Breast epithelium (tissue), 4 donors: Measurements from ENCODE around the gene CXCL12. TPM values are rescaled to one million over a fixed set of nuclear protein-coding genes. Genes with fewer than 3 reads are reported as not detected.

Source experiments
- DNase-seq, 2 donors: peaks; one replicate each; pipeline ENCODE4 v3.0.0-alpha.2; 2019; ENCODE audit warnings: low spot score in 2 of 2
- H3K27ac ChIP-seq, 2 donors: fragments of 200-600 bp; sonication (generic) in 1 of 2; one replicate each; pipeline ENCODE4 v1.5.1; 2016 to 2019; ENCODE audit warnings: mild to moderate bottlenecking in 1 of 2
- H3K27me3 ChIP-seq, 2 donors: fragments of 200-600 bp; sonication (generic) in 1 of 2; one replicate each; pipeline versions ENCODE4 v1.5.1 to v1.6.0; 2017 to 2019; ENCODE audit warnings: control low read depth in 1 of 2, mild to moderate bottlenecking in 1 of 2
- H3K36me3 ChIP-seq: fragments of 200-600 bp; one replicate; pipeline ENCODE4 v1.5.1; 2019
- H3K4me1 ChIP-seq, 2 donors: fragments of 200-600 bp; sonication (generic); one replicate each; pipeline ENCODE4 v1.5.1; 2016 to 2019; ENCODE audit warnings: control low read depth in 1 of 2
- H3K4me3 ChIP-seq, 3 donors: fragments of 200-600 bp; sonication (generic); 1 replicate in 2 of 3; 2 replicates in 1 of 3; pipeline ENCODE4 v1.5.1; 2016 to 2019; ENCODE audit warnings: mild to moderate bottlenecking in 3 of 3, moderate library complexity in 2 of 3
- H3K9me3 ChIP-seq, 2 donors: fragments of 200-600 bp; sonication (generic) in 1 of 2; one replicate each; pipeline ENCODE4 v1.5.1; 2016 to 2019; ENCODE audit warnings: control low read depth in 1 of 2
- POLR2A ChIP-seq: fragments of 450-650 bp; IDR thresholded peaks from one replicate; pipeline ENCODE4 v1.6.1; 2016; ENCODE audit warnings: antibody characterized with exemption, mild to moderate bottlenecking, moderate library complexity
- POLR2AphosphoS5 ChIP-seq, 3 donors: sonication (generic); formaldehyde crosslinking; IDR thresholded peaks; one replicate each; pipeline ENCODE4 v1.6.1; 2017; ENCODE audit warnings: antibody characterized with exemption in 3 of 3
- intact Hi-C: fragments of 100-400 bp; cut with DNase I; formaldehyde crosslinking; loops from one replicate; pipeline ENCODE4 v1.15.1; 2023; ENCODE audit warnings: low total_unique reads
- total RNA-seq, 3 donors: library from RNA; depleted of rRNA; stranded (reverse); fragments of >200 nt; gene quantifications; one replicate each; pipeline ENCODE4 v1.1.0, GENCODE V29; 2016
- TF ChIP-seq, protein P1 (sequence below), 3 donors: fragments of 450-650 bp; IDR thresholded peaks; one replicate each; pipeline ENCODE4 v1.5.1; 2016 to 2017; ENCODE audit warnings: antibody characterized with exemption in 3 of 3, mild to moderate bottlenecking in 3 of 3, moderate library complexity in 3 of 3

Gene CXCL12
- total RNA-seq, 3 donors from 2014 or later = 66.4 to 164 (median 103) TPM

GRCh38 chr10:44415121-44415520 is 30.2 kb upstream of the CXCL12 start:
- Histone ChIP-seq H3K27me3 (no peaks in the 10 kb centered on the region), H3K27ac (no peak overlapping the region), H3K9me3 (peaks cover 3 to 21% of the 10 kb centered on the region in 2 donors), H3K36me3 (no peaks in the 10 kb centered on the region), H3K4me1 (peaks cover 0 to 3% of the 10 kb centered on the region in 2 donors), H3K4me3 (no peak overlapping the region)
- TF ChIP-seq POLR2A (no peak), POLR2AphosphoS5 (IDR thresholded peaks at IDR 0.05) (no peak)
- TF ChIP-seq, protein P1, sequence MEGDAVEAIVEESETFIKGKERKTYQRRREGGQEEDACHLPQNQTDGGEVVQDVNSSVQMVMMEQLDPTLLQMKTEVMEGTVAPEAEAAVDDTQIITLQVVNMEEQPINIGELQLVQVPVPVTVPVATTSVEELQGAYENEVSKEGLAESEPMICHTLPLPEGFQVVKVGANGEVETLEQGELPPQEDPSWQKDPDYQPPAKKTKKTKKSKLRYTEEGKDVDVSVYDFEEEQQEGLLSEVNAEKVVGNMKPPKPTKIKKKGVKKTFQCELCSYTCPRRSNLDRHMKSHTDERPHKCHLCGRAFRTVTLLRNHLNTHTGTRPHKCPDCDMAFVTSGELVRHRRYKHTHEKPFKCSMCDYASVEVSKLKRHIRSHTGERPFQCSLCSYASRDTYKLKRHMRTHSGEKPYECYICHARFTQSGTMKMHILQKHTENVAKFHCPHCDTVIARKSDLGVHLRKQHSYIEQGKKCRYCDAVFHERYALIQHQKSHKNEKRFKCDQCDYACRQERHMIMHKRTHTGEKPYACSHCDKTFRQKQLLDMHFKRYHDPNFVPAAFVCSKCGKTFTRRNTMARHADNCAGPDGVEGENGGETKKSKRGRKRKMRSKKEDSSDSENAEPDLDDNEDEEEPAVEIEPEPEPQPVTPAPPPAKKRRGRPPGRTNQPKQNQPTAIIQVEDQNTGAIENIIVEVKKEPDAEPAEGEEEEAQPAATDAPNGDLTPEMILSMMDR (IDR thresholded peaks at IDR 0.05) = no peak
- intact Hi-C loops = no loop called here
- no peak for DNase-seq

DNA sequence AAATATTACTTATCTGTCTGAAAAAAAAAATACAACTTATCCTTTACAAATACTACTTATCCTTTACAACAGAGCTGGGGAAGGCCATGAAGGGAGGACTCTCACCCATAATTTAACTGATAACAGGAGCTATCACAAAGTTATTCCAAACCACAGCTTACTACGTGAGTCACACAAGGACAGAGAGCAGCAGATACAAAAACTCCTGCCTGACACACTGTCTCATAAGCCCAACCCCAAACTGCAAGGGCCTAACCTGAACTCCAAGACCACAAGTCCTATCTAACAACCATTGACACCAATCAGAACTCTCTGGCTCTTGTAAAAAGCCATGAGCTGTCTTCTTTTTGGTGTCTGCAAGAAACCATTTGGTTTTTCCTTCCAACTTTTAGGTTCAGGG is 28.5 kb upstream of the CXCL12 start:
- intact Hi-C loops = no loop called here
- no peaks in the 10 kb centered on the region for H3K36me3 ChIP-seq
- peaks cover 3 to 21% of the 10 kb centered on the region in 2 donors for H3K9me3 ChIP-seq

GRCh38 chr10:44411251-44411650 is 26.4 kb upstream of the CXCL12 start:
- TF ChIP-seq POLR2AphosphoS5 (IDR thresholded peaks at IDR 0.05) (no peak), POLR2A (no peak)
- TF ChIP-seq, protein P1 (IDR thresholded peaks at IDR 0.05) = no peak
- DNase-seq = no peak

More for the DNA sequence above, 28.5 kb upstream of the CXCL12 start:
- no peak for TF ChIP-seq POLR2AphosphoS5 (IDR thresholded peaks at IDR 0.05)
- Histone ChIP-seq H3K27ac (no peak overlapping the region), H3K4me3 (no peak overlapping the region), H3K4me1 (peaks cover 0 to 3% of the 10 kb centered on the region in 2 donors), H3K27me3 (no peaks in the 10 kb centered on the region)
- DNase-seq = no peak

DNA sequence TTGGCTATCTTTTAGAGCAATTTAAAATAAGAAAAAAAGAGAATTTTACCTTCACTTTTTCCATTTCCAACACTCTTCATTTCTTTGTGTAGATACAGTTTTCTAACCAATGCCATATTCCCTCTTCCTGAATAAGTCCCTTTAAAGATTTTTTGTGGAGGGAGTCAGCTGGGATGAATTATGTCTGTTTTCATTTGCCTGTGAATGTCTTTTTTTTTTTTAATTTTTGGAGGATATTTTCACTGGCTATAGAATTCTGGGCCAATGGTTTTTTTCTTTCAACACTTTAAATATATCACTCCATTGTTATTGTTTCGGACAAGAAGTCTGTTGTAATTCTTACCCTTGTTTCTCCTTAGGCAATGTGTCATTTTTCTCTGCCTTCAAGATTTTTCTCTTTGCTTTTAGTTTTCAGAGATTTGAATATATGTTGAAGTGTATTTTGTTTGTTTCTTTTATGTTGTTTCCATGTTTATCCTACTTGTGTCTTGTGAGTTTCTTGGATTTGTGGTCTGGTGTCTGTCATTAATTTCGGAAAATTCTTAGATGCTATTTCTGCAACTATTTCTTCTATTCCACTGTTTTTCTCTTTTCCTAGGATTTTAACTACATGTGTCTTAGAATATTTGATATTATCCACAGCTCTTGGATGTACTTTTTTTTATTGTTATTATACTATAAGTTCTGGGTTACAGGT is 20.0 kb upstream of the CXCL12 start:
- no peak for DNase-seq
- H3K36me3 ChIP-seq = no peaks in the 10 kb centered on the region
- no peaks in the 10 kb centered on the region for H3K27me3 ChIP-seq
- H3K27ac ChIP-seq = no peak overlapping the region
- TF ChIP-seq POLR2AphosphoS5 (IDR thresholded peaks at IDR 0.05) = no peak
- TF ChIP-seq, protein P1 (IDR thresholded peaks at IDR 0.05) = no peak
- TF ChIP-seq POLR2A = no peak
- no peak overlapping the region for H3K4me3 ChIP-seq
- peaks cover 0 to 10% of the 10 kb centered on the region in 2 donors for H3K9me3 ChIP-seq
- intact Hi-C loops = no loop called here
- no peaks in the 10 kb centered on the region for H3K4me1 ChIP-seq

More at GRCh38 chr10:44411251-44411650, 26.4 kb upstream of the CXCL12 start:
- Histone ChIP-seq H3K27me3 (no peaks in the 10 kb centered on the region), H3K9me3 (peaks cover 3 to 21% of the 10 kb centered on the region in 2 donors), H3K4me1 (no peaks in the 10 kb centered on the region), H3K36me3 (no peaks in the 10 kb centered on the region), H3K4me3 (no peak overlapping the region), H3K27ac (no peak overlapping the region)
- intact Hi-C loops = no loop called here

DNA sequence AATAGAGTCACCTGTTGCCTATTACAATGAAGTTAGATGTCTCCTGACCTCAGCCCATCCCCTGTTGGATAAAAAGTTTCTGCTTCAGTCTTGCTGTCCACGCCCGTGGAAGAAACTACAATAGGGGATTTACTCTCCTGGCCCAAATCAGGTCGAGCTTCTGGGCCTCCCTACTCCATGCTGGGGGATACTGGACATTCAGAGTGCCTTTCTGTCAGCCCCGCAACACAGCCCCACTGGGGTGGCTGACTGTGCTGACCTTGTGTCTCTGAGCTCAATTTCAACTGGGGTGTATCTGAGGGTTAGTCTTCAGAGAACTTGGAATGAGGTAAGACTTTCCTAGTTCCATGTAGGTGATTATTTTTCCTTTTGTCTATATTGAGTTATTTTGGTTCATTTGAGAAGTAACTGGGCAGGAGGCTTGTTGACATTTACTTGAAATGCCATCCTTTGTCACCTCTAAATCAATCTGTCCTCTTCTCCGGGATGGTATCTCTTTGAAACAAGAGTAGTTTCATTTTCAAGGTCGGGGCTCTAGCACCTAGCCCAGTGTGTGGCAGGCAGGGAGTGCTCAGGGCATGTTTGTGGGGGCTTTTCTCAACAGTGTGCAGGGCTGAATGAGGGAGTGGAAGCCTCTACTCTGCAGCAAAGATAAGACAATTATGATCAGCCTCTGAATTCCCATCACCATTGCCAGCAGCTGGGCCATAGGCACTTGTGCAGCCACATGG is 17.7 kb upstream of the CXCL12 start:
- Histone ChIP-seq H3K9me3 (peaks cover 0 to 10% of the 10 kb centered on the region in 2 donors), H3K4me3 (no peak overlapping the region), H3K27me3 (no peaks in the 10 kb centered on the region), H3K36me3 (no peaks in the 10 kb centered on the region), H3K27ac (no peak overlapping the region), H3K4me1 (no peaks in the 10 kb centered on the region)
- no peak for DNase-seq
- no peak for TF ChIP-seq POLR2A
- no peak for TF ChIP-seq POLR2AphosphoS5 (IDR thresholded peaks at IDR 0.05)
- TF ChIP-seq, protein P1 (IDR thresholded peaks at IDR 0.05) = no peak
- intact Hi-C loops = no loop called here
